Endothelial cell (in vitro differentiated cells): ENCODE results near the gene KDM6B. TPM values are rescaled to one million over a fixed set of nuclear protein-coding genes. Genes with fewer than 3 reads are reported as not detected.

Experiments used
- DNase-seq: peaks from one replicate; pipeline ENCODE4 v3.0.0; 2021; ENCODE audit warnings: low spot score
- H3K27ac Mint-ChIP-seq: one replicate; pipeline ENCODE4 v1.8.0; 2021; ENCODE audit warnings: mixed read lengths, inconsistent platforms; ENCODE audit not compliant: unreplicated experiment
- H3K27me3 Mint-ChIP-seq: one replicate; pipeline ENCODE4 v1.8.0; 2021; ENCODE audit warnings: mild to moderate bottlenecking, moderate library complexity, mixed read lengths, inconsistent platforms; ENCODE audit not compliant: unreplicated experiment
- H3K36me3 Mint-ChIP-seq: one replicate; pipeline ENCODE4 v1.8.0; 2021; ENCODE audit warnings: mild to moderate bottlenecking, low read depth, mixed read lengths, inconsistent platforms; ENCODE audit not compliant: unreplicated experiment
- H3K4me1 Mint-ChIP-seq: one replicate; pipeline ENCODE4 v1.8.0; 2021; ENCODE audit warnings: mild to moderate bottlenecking, mixed read lengths, inconsistent platforms; ENCODE audit not compliant: unreplicated experiment
- H3K4me3 Mint-ChIP-seq: one replicate; pipeline ENCODE4 v1.8.0; 2021; ENCODE audit warnings: mild to moderate bottlenecking, mixed read lengths, inconsistent platforms; ENCODE audit not compliant: unreplicated experiment
- H3K9me3 Mint-ChIP-seq: one replicate; pipeline ENCODE4 v1.8.0; 2021; ENCODE audit warnings: mixed read lengths, inconsistent platforms; ENCODE audit not compliant: unreplicated experiment
- total RNA-seq: library from RNA; stranded (reverse); fragmentation: NEBNext Ultra II Directional; extraction: Animal tissue kit (Norgen Biotek cat#: 25700); gene quantifications from one replicate; pipeline ENCODE4 v1.2.1, GENCODE V29; 2021; ENCODE audit not compliant: unreplicated experiment
- TF ChIP-seq, protein P1 (sequence below): fragments of 200-600 bp; sonication (generic); IDR thresholded peaks from one replicate; pipeline ENCODE4 v1.5.0; 2021; ENCODE audit warnings: antibody characterized with exemption; ENCODE audit not compliant: unreplicated experiment

KDM6B gene
- total RNA-seq, 1 donor from 2014 or later = 47.4 TPM

DNA sequence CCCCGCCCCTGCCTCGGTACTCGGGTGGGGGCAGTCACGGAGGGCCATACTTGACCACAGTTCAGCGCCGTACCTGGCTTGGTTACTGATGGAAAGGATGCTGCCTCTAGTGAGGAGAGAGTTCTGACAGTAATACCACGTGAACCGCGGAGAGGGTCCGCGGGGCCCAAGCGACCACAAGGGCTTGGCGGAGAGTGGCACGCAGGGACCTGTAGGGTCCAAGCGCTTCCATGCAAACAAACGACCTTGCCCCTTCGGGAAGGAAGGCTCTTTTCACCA, 9.2 kb downstream of the KDM6B start:
- no peak for DNase-seq
- peak overlapping the region; percentile 99 for H3K4me3 Mint-ChIP-seq
- TF ChIP-seq, protein P1, sequence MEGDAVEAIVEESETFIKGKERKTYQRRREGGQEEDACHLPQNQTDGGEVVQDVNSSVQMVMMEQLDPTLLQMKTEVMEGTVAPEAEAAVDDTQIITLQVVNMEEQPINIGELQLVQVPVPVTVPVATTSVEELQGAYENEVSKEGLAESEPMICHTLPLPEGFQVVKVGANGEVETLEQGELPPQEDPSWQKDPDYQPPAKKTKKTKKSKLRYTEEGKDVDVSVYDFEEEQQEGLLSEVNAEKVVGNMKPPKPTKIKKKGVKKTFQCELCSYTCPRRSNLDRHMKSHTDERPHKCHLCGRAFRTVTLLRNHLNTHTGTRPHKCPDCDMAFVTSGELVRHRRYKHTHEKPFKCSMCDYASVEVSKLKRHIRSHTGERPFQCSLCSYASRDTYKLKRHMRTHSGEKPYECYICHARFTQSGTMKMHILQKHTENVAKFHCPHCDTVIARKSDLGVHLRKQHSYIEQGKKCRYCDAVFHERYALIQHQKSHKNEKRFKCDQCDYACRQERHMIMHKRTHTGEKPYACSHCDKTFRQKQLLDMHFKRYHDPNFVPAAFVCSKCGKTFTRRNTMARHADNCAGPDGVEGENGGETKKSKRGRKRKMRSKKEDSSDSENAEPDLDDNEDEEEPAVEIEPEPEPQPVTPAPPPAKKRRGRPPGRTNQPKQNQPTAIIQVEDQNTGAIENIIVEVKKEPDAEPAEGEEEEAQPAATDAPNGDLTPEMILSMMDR = no peak
- H3K27me3 Mint-ChIP-seq = peaks cover 22% of the 10 kb centered on the region
- H3K36me3 Mint-ChIP-seq = peaks cover 23% of the 10 kb centered on the region
- H3K4me1 Mint-ChIP-seq = peaks cover 43% of the 10 kb centered on the region
- H3K9me3 Mint-ChIP-seq = no peaks in the 10 kb centered on the region
- peak overlapping the region; percentile 99 for H3K27ac Mint-ChIP-seq

- H3K36me3 Mint-ChIP-seq = peaks cover 26% of the 10 kb centered on the region
- H3K4me1 Mint-ChIP-seq = peaks cover 39% of the 10 kb centered on the region
- peak overlapping the region; percentile 99 for H3K27ac Mint-ChIP-seq
Measured at GRCh38 chr17:7843536-7844291, 9.7 kb downstream of the KDM6B start.

DNA sequence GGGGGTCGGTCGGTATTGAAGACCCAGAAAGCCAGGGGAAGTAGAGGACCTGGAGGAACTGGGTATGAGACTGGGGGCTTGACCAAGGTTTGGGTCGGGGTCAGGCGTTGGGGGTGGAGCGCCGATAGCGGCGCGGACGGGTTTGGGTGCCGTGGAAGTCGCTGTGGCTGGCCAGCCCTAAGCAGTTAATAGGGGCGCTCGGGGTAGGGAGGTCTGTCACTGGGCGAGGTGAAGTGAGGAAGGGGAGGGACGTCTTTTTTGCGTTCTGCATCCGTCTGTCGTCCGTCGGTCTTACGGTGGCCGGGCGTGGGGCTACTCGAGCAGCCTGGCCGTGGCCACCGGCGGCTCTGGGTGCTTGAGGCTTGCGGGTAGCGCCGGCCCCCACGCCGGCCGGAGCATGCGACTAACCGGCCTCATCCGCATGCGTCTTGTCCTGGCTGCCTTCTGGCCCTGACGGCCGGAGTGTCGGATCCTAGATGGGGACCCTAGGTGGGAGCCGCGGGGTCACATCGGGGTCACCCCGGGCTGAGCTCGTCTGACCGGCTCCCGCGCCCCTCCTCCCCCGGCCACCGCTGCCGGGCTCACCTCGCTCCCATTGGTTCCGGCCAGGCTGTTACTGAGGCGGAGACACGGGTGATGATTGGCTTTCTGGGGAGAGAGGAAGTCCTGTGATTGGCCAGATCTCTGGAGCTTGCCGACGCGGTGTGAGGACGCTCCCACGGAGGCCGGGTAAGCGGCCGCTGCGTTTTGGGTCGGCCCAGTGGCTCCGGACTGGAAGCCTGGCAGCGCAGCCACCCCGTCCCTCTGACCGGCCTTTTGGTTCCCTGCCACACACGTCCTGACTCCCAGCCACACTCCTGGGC, 10.5 kb downstream of the KDM6B start:
- Mint-ChIP-seq H3K27ac (peak overlapping the region; percentile 99), H3K27me3 (peaks cover 17% of the 10 kb centered on the region), H3K36me3 (peaks cover 27% of the 10 kb centered on the region), H3K4me1 (peaks cover 31% of the 10 kb centered on the region), H3K9me3 (no peaks in the 10 kb centered on the region), H3K4me3 (peak overlapping the region; percentile 99)
- DNase-seq = peak; percentile 83
- TF ChIP-seq, protein P1 = no peak

More at GRCh38 chr17:7843536-7844291, 9.7 kb downstream of the KDM6B start:
- peak overlapping the region; percentile 99 for H3K4me3 Mint-ChIP-seq
- peaks cover 19% of the 10 kb centered on the region for H3K27me3 Mint-ChIP-seq
- peak; percentile 83 for DNase-seq
- no peaks in the 10 kb centered on the region for H3K9me3 Mint-ChIP-seq
- TF ChIP-seq, protein P1 = no peak

- peaks cover 17% of the 10 kb centered on the region for H3K27me3 Mint-ChIP-seq
- no peak for DNase-seq
- peaks cover 21% of the 10 kb centered on the region for H3K4me1 Mint-ChIP-seq
- H3K36me3 Mint-ChIP-seq = peaks cover 31% of the 10 kb centered on the region
- TF ChIP-seq, protein P1 = no peak
- peak overlapping the region; percentile 67 for H3K4me3 Mint-ChIP-seq
- H3K27ac Mint-ChIP-seq = peak overlapping the region; percentile 57
- no peaks in the 10 kb centered on the region for H3K9me3 Mint-ChIP-seq
Measured at GRCh38 chr17:7845359-7846062, 11.5 kb downstream of the KDM6B start.
